Putamen (tissue), 1 donor: ENCODE measurements around the gene HIP1R.

Source experiments
- DNase-seq: peaks from one replicate; pipeline ENCODE4 v3.0.0-alpha.2; 2016; ENCODE audit warnings: low spot score

HIP1R gene

DNA sequence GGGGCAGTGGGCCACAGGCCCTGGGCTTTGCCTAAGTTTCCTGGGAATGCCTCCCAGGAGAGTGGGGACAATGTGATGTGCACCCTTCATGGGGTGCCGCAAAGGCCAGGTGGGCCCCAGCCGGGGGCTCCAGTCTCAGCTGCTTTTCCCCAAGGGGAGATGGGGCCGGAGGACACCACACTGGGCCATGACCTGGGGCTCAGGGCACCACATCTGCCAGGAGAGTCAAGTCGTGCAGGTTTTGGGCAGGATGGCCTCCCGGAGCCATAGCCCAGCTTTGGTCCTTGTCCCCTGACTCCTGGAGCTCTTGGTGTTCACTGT is 12.2 kb downstream of the HIP1R start:
- no peak for DNase-seq

GRCh38 chr12:122847921-122848421 is 12.7 kb downstream of the HIP1R start:
- peak; percentile 78 for DNase-seq

DNA sequence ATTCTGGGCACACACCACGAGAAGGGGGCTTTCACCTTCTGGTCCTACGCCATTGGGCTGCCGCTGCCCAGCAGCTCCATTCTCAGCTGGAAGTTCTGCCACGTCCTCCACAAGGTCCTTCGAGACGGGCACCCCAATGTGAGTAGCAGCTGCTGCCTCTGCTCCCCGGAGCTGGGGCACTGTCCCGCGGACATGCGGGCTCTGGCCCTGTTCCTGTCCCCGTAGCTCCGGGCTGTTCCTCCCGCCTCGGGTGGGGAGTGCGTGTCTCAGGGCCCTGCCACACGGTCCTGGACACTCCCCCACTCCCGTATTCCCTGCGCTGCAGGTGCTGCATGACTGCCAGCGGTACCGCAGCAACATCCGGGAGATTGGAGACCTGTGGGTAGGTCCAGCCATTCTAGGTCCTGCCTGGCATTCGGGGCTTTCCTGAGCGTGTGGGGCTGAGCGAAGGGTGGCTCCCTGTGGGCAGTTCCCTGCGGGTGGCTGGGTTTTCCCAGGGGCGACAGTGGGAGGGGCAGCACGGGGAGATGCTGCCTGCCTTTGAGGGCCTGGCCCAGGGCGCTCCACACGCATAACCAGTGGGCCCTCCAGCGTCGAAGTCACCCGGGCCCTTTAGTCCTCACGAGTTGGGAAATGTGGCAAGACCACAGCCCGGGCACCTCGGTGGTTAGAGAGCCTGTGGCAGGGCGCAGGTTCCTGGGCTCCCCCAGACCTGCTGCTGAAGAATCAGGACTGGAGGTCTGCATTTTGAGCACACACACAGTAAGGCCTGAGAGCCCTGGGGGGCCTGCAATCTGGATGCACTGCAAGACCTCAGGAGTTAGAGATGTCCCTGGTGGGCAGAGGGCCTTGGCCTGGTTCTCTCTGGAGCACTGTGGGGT is 13.5 kb downstream of the HIP1R start:
- no peak for DNase-seq

DNA sequence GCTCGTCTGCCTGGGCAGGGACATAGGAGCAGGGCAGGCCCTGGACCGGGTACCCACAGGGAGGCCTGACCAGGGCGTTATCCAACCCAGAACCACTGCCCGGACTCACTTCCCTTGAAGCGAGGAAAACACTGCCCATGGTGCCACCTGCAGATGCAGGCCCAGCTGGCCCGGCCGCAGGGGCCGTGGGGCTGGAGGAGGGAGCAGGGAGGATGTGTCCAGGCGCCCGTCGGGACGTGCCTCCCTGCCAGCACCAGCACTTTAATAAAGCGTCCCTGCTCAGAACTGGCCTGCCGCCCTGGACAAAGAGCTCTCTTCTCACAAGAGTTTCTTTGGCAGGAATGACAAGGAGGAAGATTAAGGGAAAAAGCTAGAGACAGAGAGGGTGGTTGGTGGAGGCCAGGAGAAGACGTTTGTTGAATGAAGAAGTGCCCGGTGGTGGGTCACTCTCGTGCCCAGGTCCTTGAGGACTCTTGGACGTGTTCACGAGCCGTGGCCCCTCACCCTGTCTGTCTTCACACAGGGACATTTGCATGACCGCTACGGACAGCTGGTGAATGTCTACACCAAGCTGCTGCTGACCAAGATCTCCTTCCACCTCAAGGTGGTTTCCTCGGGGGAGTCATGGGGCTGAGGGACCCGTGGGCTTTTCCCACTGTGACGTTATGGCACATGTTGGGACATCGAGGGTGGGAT is 14.2 kb downstream of the HIP1R start:
- peak; percentile 68 for DNase-seq

- DNase-seq: no peak
Measured at GRCh38 chr12:122850048-122850445, 14.8 kb downstream of the HIP1R start.

DNA sequence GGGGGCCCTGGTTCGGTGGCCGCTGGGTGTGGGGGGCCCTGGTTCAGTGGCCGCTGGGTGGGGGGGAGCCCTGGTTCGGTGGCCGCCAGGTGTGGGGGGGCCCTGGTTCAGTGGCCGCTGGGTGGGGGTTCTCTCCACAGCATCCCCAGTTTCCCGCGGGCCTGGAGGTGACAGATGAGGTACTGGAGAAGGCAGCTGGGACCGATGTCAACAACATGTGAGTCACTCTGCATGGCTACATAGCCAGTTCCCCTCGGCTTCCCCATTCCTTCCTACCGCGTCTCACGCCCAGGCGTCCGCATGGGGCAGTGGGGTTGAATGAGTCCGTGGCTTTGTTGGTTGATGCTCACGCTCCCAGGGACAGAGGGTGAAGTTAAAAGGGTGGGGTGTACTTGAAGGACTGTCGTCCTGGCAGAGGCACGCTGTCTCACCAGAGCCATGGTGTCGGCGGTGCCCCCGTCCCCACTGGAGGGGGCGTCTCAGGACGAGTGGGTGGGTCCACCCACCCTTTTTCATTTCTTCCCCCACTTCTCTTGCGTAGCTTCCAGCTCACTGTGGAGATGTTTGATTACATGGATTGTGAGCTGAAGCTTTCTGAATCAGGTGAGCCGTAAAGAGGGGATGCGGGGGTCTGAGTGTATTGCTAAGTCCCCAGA is 15.6 kb downstream of the HIP1R start:
- no peak for DNase-seq

GRCh38 chr12:122851820-122852219 is 16.6 kb downstream of the HIP1R start:
- no peak for DNase-seq

DNA sequence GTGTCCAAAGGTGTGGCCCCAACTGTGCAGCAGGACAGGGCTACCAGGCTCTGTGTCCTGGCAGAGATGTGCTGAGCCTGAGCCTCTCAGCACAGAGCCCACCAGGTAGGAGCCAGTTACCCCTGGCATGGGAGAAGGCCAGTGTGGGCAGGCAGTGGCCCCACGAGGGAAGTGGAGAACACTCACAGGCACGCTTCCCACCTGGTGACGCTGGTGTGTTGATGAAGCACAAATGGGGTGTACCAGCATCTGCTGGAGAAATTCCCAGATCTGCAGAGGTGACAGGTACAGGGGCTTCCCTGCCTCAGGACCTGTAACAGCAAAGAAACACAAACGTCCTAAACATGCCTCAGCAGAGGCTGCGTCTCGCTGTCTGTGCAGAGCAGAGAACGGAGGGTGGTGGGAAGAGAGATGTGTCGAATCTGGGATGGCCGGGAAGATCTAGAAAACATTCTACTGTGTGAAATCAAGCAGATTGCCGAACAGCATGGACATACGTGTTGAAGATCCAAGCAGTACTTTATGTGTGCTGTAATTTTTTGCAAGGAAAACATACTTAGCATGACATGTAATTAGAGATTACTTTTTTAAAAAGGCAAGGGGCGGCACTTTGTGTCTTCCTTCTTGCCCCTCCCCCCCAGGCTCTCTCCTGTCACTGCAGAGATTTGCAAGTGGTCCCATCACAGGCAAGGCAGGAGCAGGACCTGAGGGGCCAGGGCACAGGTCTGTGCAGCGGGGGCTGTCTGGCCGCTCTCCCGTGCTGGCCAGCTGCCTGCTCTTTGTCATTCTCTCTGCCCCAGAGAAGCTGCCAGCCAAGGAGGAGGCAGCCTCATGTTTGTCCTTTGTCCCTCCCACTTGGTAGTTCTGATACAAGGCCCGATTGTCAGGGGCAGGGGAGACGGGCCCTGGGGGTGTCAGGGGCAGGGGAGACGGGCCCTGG is 17.3 kb downstream of the HIP1R start:
- peak; percentile 86 for DNase-seq

DNA sequence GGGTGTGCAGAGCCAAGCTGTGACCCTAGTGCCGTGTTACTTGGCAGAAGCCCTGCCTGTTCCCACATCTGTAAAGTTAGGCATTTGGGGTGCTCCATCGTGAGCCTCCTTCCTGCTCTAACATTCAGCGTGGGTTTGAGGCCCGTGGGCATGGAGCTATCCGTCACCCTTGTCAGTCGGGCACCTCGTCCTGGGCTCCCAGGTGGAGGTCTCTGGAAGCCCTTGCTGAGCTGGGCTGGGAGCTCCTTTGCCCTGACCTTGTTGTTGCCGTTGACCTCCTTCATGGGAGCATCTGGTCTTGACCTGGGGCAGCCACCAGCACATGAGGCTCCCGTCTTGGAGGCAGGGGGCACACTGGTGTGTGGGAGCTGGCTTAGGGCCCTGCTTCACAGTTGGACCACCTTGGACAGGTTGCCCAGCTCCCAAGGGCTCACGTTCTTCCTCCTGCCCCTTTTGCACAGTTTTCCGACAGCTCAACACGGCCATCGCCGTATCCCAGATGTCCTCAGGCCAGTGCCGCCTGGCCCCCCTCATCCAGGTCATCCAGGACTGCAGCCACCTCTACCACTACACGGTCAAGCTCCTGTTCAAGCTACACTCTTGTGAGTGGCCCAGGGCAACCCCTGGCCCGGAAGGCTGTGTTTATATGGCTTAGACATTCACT is 18.5 kb downstream of the HIP1R start:
- no peak for DNase-seq

DNA sequence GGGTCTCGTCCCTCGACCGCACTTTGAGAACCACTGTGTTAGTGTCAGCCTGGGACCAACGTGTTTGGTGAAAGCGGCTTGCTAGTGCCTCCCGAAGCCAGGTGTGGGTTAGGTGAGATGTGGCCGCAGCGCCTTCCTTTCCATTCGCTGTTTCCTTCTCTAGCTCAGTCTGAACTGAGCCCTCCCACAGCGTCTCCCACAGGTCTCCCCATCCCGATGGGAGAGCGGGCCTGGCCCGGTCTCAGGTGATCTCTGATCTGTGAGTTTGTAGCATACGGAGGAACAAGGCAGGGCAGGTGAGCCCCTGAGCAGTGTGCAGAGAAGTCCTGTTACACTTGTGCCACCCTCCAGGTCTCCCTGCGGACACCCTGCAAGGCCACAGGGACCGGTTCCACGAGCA is 19.3 kb downstream of the HIP1R start:
- no peak for DNase-seq

DNA sequence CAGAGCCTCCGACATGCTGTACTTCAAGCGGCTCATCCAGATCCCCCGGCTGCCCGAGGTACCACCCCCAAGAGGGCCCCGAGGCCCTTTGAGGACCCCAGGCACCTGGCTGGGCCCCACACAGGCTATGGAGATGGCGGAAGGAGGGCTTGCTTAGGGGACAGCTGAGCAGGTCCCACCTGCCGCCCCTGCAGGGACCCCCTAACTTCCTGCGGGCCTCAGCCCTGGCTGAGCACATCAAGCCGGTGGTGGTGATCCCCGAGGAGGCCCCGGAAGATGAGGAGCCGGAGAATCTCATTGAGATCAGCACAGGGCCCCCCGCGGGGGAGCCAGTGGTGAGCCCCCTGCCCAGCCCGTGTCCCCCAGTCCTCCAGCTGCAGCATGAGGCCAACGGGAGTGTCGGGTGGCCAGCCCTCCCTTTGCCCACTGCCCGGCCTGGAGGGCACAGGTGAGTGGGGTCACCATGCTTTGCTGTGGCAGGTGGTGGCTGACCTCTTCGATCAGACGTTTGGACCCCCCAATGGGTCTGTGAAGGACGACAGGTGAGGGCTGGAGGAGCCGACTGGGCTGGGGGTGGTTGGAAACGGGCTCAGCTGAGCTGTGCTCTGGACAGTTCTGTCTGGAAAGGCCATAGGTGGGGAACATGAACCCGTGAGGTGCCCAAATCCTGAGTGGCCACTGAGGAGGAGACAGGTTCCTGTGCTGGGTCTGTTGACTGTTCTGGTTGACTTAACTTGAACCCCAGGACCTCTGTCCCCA is 20.0 kb downstream of the HIP1R start:
- DNase-seq: no peak

- DNase-seq: no peak
Measured at GRCh38 chr12:122855928-122856831, 20.9 kb downstream of the HIP1R start.

- no peak for DNase-seq
Measured at GRCh38 chr12:122856999-122857671, 21.9 kb downstream of the HIP1R start.

DNA sequence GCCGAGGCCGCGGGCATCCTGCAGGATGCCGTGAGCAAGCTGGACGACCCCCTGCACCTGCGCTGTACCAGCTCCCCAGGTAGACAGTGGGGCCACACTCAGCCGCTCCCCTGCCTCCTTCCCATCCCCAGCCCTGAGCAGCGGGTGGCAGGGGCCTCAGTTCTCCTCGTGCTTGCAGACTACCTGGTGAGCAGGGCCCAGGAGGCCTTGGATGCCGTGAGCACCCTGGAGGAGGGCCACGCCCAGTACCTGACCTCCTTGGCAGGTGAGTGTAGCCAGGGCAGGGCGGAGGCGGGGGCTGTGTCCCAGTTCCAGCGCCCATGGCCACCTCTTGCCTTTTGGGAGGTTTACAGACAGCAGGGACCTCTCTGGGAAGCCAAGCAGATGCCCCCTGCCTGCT is 22.9 kb downstream of the HIP1R start:
- DNase-seq: no peak

GRCh38 chr12:122858591-122859302 is 23.5 kb downstream of the HIP1R start:
- no peak for DNase-seq

DNA sequence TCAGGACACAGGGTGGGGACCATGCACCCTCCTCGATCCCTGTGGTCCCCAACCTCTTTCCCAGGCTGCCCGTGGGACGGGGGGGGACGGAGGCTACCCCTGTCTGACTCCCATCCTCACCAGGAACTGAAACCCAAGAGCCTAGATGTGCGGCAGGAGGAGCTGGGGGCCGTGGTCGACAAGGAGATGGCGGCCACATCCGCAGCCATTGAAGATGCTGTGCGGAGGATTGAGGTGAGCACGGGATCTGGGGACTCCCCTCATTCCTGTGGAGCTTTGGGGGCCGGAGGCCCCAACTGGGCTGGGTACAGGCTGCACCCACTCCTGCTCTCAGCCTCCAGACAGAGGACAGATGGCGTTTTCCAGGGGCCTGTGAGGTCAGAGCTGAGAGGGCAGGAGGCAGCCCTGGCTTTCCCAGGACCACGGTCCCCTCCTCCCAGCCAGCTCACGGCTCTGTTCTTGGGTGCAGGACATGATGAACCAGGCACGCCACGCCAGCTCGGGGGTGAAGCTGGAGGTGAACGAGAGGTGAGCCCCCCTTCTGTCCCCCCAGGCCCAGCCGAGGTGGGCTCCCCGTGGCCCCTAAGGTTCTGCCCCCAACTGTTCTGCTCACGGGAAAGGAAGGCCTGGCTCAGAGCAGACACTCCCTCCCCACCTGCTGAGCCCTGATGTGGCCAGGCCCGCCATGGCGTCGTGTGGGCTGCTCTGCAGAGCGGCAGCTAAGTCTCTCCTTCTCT is 24.2 kb downstream of the HIP1R start:
- DNase-seq: no peak
